RWPE2 (cell line): ENCODE results near the gene ZFHX3.

ENCODE experiments used
- ATAC-seq: fragments of 200-7000 bp; cut with Tn5 transposase; 3 replicates; pipeline ENCODE4 v1.9.1; 2021; ENCODE audit warnings: low read depth
- DNase-seq: peaks from one replicate; pipeline ENCODE4 v3.0.0-alpha.2; 2020; ENCODE audit warnings: low spot score
- H3K27ac ChIP-seq: fragments of 450-650 bp; 2 replicates; pipeline ENCODE4 v1.5.1; 2017; ENCODE audit warnings: mild to moderate bottlenecking; ENCODE audit not compliant: poor library complexity, severe bottlenecking
- H3K27me3 ChIP-seq: fragments of 250-450 bp; sonication (Bioruptor Pico); 2 replicates; pipeline ENCODE4 v1.5.1; 2021; ENCODE audit warnings: mild to moderate bottlenecking, moderate library complexity; ENCODE audit not compliant: insufficient read depth, poor library complexity, severe bottlenecking
- H3K36me3 ChIP-seq: fragments of 250-450 bp; sonication (Bioruptor Pico); 2 replicates; pipeline ENCODE4 v1.5.1; 2020; ENCODE audit warnings: low read depth, mild to moderate bottlenecking, moderate library complexity
- H3K4me1 ChIP-seq: fragments of 250-450 bp; sonication (Bioruptor Pico); 2 replicates; pipeline ENCODE4 v1.5.1; 2021; ENCODE audit warnings: mild to moderate bottlenecking, moderate library complexity; ENCODE audit not compliant: insufficient read depth, poor library complexity, severe bottlenecking
- H3K4me3 ChIP-seq: fragments of 250-450 bp; sonication (Bioruptor Pico); 2 replicates; pipeline ENCODE4 v1.5.1; 2021; ENCODE audit warnings: mild to moderate bottlenecking, moderate library complexity; ENCODE audit not compliant: severe bottlenecking
- H3K9me3 ChIP-seq: fragments of 250-450 bp; sonication (Bioruptor Pico); 2 replicates; pipeline ENCODE4 v1.5.1; 2021; ENCODE audit warnings: mild to moderate bottlenecking, moderate library complexity; ENCODE audit not compliant: severe bottlenecking
- TF ChIP-seq, protein P1 (sequence below): fragments of 450-650 bp; IDR thresholded peaks from one replicate; pipeline ENCODE4 v1.5.1; 2017; ENCODE audit warnings: mild to moderate bottlenecking, moderate library complexity; ENCODE audit not compliant: poor library complexity, severe bottlenecking

Gene ZFHX3

DNA sequence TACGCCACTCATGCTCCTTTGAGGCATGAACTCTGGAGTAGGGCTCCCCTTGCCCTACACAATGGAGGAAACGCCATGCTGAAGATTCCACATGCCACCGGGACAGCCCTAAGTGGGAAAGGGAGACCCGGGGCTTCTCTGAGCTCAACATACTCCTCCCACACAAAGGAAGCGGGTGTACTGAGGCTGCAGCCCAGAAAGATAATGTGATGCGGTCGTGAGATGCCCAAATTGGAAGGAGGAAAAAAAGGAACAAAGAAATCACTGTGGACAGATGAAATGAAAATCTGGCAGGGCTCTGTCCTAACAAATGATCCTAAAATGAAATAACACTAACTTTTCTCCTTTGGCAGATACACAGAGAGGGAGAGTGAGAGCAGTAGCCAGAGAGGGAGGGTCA lies 182.1 kb downstream of the ZFHX3 start:
- DNase-seq (no peak), ATAC-seq (no peak)
- Histone ChIP-seq H3K36me3 (no peaks in the 10 kb centered on the region; the same call in 1 of the 2 replicates), H3K4me3 (no peak overlapping the region), H3K27ac (no peak overlapping the region), H3K9me3 (no peaks in the 10 kb centered on the region), H3K27me3 (no peaks in the 10 kb centered on the region), H3K4me1 (no peaks in the 10 kb centered on the region)
- TF ChIP-seq, protein P1, sequence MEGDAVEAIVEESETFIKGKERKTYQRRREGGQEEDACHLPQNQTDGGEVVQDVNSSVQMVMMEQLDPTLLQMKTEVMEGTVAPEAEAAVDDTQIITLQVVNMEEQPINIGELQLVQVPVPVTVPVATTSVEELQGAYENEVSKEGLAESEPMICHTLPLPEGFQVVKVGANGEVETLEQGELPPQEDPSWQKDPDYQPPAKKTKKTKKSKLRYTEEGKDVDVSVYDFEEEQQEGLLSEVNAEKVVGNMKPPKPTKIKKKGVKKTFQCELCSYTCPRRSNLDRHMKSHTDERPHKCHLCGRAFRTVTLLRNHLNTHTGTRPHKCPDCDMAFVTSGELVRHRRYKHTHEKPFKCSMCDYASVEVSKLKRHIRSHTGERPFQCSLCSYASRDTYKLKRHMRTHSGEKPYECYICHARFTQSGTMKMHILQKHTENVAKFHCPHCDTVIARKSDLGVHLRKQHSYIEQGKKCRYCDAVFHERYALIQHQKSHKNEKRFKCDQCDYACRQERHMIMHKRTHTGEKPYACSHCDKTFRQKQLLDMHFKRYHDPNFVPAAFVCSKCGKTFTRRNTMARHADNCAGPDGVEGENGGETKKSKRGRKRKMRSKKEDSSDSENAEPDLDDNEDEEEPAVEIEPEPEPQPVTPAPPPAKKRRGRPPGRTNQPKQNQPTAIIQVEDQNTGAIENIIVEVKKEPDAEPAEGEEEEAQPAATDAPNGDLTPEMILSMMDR, result no peak

DNA sequence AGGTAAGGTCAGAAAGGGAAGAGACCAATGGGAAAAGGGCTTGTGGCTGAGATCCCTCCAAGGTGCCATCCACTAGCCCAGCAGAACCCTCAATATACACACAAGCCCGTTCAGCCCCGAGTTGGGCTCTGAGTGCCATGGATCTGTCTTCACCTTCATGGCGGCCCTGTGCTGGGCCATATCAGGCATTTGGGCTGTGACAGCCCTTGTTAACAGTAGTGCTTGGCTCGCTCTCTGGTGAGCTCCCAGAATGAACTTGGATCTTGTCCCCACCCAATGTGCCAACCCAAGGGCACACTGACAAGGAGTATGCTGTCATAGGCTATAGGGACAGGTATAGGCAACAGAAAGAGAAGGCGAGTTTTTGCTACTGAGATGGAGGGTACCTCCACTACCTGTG lies 182.7 kb downstream of the ZFHX3 start:
- TF ChIP-seq, protein P1, result no peak
- Histone ChIP-seq H3K9me3 (no peaks in the 10 kb centered on the region), H3K27me3 (no peaks in the 10 kb centered on the region), H3K36me3 (no peaks in the 10 kb centered on the region; the same call in 1 of the 2 replicates), H3K4me3 (no peak overlapping the region), H3K27ac (no peak overlapping the region), H3K4me1 (no peaks in the 10 kb centered on the region)
- no peak for ATAC-seq
- no peak for DNase-seq

DNA sequence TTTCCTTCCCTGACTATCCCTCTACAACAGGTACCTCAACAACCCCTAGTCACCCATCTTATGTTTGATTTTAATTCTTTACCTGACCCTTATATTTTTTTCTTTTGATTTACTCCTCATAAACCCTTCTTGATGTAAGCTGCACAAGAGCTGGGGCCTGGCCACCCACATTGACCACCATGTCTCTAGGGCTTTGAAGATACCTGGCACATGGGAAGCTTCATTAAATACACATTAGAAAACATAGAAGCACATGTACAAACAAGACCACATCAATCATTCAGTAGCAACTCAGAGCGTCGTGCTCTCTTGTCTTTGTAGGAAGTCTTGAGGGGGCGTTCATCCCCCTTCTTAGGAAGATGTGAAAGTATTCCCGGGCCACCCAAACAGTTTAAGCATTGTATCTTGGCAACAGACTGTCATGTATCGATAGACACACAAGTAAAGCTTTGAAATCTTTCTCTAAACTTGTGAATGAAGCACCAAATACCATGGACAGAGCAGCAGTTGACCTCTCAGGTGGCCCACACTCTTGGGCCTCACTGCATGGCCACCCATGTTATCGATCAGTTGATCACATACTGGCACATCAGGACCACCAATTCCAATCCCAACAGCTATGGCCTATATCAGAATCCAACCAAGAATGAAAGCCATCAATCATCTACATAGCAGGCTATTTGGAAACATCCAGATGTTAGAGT lies 183.6 kb downstream of the ZFHX3 start:
- Histone ChIP-seq H3K4me1 (no peaks in the 10 kb centered on the region), H3K9me3 (no peaks in the 10 kb centered on the region), H3K36me3 (no peaks in the 10 kb centered on the region; the same call in 1 of the 2 replicates), H3K4me3 (no peak overlapping the region), H3K27ac (no peak overlapping the region), H3K27me3 (no peaks in the 10 kb centered on the region)
- DNase-seq (no peak), ATAC-seq (no peak)
- TF ChIP-seq, protein P1, result no peak

DNA sequence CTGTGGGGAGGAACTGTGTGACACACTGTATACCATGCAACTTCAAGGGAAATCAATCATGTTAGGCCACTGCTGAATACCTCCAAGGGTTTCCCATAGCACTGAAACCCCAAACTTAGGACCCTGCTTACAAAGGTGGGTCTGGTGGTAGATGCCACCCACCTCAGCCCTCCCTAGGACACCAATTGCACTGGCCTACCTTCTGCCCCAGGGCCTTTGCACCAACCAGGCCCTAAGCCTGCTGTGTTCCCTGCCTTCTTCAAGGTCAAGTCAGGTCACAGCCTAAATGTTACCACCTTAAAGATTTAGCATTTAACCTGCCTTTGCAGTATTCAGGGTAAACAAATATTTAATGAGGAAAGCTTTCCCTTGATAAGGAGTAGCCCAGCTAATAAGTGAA lies 185.8 kb downstream of the ZFHX3 start:
- no peak overlapping the region for H3K27ac ChIP-seq
- H3K9me3 ChIP-seq, result no peaks in the 10 kb centered on the region
- ATAC-seq (no peak), DNase-seq (no peak)
- H3K4me3 ChIP-seq, result no peak overlapping the region
- no peaks in the 10 kb centered on the region for H3K4me1 ChIP-seq
- H3K36me3 ChIP-seq, result no peaks in the 10 kb centered on the region; the same call in 1 of the 2 replicates
- no peaks in the 10 kb centered on the region for H3K27me3 ChIP-seq
- TF ChIP-seq, protein P1, result no peak
